22Rv1 (cell line): ENCODE data around the gene FAM149B1.
"Not testable (repeated sequence)": the region's sequence is repeated elsewhere in the genome, so short reads cannot be mapped to it uniquely, and the experiment has no call there.

Experiments
- H3K27ac ChIP-seq: fragments of 450-650 bp; 2 replicates; pipeline ENCODE4 v1.5.1; 2017
- CTCF ChIP-seq: fragments of 450-650 bp; IDR thresholded peaks from 2 replicates; pipeline ENCODE4 v1.5.1; 2017; ENCODE audit warnings: mild to moderate bottlenecking
- ZFX ChIP-seq: fragments of 450-650 bp; IDR thresholded peaks from 2 replicates; pipeline ENCODE4 v1.6.1; 2017; ENCODE audit warnings: antibody characterized with exemption, borderline replicate concordance

FAM149B1 gene

GRCh38 chr10:73136627-73137026, 31.3 kb upstream of the FAM149B1 start:
- H3K27ac ChIP-seq = no peak overlapping the region
- TF ChIP-seq CTCF = no peak
- TF ChIP-seq ZFX = no peak

GRCh38 chr10:73139251-73139650, 28.7 kb upstream of the FAM149B1 start:
- TF ChIP-seq CTCF (no peak), ZFX (no peak)
- H3K27ac ChIP-seq = no peak overlapping the region

- H3K27ac ChIP-seq = no peak overlapping the region
- TF ChIP-seq ZFX = no peak
- no peak for TF ChIP-seq CTCF
These were observed 26.3 kb upstream of the FAM149B1 start for GRCh38 chr10:73141603-73142002.

GRCh38 chr10:73150633-73151413, 17.1 kb upstream of the FAM149B1 start:
- H3K27ac ChIP-seq = not testable (repeated sequence)

GRCh38 chr10:73152009-73152408, 15.9 kb upstream of the FAM149B1 start:
- TF ChIP-seq CTCF (no peak), ZFX (no peak)
- no peak overlapping the region for H3K27ac ChIP-seq

- H3K27ac ChIP-seq = no peak overlapping the region
- TF ChIP-seq ZFX = no peak
- no peak for TF ChIP-seq CTCF
These were observed 11.9 kb upstream of the FAM149B1 start for GRCh38 chr10:73156054-73156453.

GRCh38 chr10:73159038-73159648, 8.8 kb upstream of the FAM149B1 start:
- TF ChIP-seq CTCF (peak; percentile 91), ZFX (no peak)
- no peak overlapping the region for H3K27ac ChIP-seq
